Measurements from ENCODE around the gene IKZF3. TPM values are rescaled to one million over a fixed set of nuclear protein-coding genes. Genes with fewer than 3 reads are reported as not detected.

Gene IKZF3
- total and polyA plus RNA-seq, 10 of the 15 experiments (the other 5 are each of a cell fraction or from before 2014, with no cell fraction given), result 5.5 to 98.2 (median 47.6) TPM

- TF ChIP-seq BCL3 (IDR thresholded peaks at IDR 0.05; ENCODE audit: borderline replicate concordance, insufficient read depth, low read depth, low read length, poor library complexity, severe bottlenecking) (peak; percentile 98), PAX5 (IDR thresholded peaks at IDR 0.05; ENCODE audit: borderline replicate concordance, low read depth, low read length) (peak; percentile 70), TARDBP (IDR thresholded peaks at IDR 0.05; ENCODE audit: borderline replicate concordance) (peak; percentile 71; the same call in 1 of the 2 replicates), JUND (IDR thresholded peaks at IDR 0.05; ENCODE audit: low read depth, low read length) (0 out of 2 replicates have a peak, but pooled peaks have one; percentile 18), POLR2A (IDR thresholded peaks at IDR 0.05; ENCODE audit: low read depth, low read length) (peak; percentile 75), CREM (IDR thresholded peaks at IDR 0.05; ENCODE audit: low read depth) (peak; percentile 44; the same call in 1 of the 2 replicates), NRF1 (conservative IDR thresholded peaks at IDR 0.05; ENCODE audit: low read depth, low read length) (peak; percentile 48), ASH2L (IDR thresholded peaks at IDR 0.05; ENCODE audit: borderline replicate concordance, low read depth) (no peak), FOXM1 (IDR thresholded peaks at IDR 0.05; ENCODE audit: low read depth, low read length) (peak; percentile 15; the same call in 1 of the 2 replicates), RBBP5 (conservative IDR thresholded peaks at IDR 0.05) (no peak), HDGF (IDR thresholded peaks at IDR 0.05) (peak; percentile 93), ETV6 (conservative IDR thresholded peaks at IDR 0.05 in 1 of 2, IDR thresholded peaks at IDR 0.05 in 1 of 2; ENCODE audit: borderline replicate concordance in 1 of 2, low read depth in 1 of 2) (peak in 1 of 2 experiments; percentile 94; a peak in 2 of 4 replicates), CHD1 (IDR thresholded peaks at IDR 0.05; ENCODE audit: low read depth, low read length) (0 out of 2 replicates have a peak, but pooled peaks have one; percentile 58), RCOR1 (conservative IDR thresholded peaks at IDR 0.05; ENCODE audit: low read depth, low read length) (0 out of 2 replicates have a peak, but pooled peaks have one; percentile 47), ATF7 (IDR thresholded peaks at IDR 0.05; ENCODE audit: low read depth) (peak; percentile 67), ZBTB40 (IDR thresholded peaks at IDR 0.05; ENCODE audit: borderline replicate concordance) (no peak), PRDM15 (CRISPR knock-in tag; IDR thresholded peaks at IDR 0.05) (no peak), TCF12 (IDR thresholded peaks at IDR 0.05; ENCODE audit: low read depth, low read length) (peak; percentile 81)
- TF ChIP-seq, protein P1, sequence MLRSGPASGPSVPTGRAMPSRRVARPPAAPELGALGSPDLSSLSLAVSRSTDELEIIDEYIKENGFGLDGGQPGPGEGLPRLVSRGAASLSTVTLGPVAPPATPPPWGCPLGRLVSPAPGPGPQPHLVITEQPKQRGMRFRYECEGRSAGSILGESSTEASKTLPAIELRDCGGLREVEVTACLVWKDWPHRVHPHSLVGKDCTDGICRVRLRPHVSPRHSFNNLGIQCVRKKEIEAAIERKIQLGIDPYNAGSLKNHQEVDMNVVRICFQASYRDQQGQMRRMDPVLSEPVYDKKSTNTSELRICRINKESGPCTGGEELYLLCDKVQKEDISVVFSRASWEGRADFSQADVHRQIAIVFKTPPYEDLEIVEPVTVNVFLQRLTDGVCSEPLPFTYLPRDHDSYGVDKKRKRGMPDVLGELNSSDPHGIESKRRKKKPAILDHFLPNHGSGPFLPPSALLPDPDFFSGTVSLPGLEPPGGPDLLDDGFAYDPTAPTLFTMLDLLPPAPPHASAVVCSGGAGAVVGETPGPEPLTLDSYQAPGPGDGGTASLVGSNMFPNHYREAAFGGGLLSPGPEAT (IDR thresholded peaks at IDR 0.05; ENCODE audit: low read depth), result peak; percentile 85
Measured at GRCh38 chr17:39754161-39754957, 109.8 kb downstream of the IKZF3 start (continued).
